ENCODE measurements around the gene ANKRD42. TPM values are rescaled to one million over a fixed set of nuclear protein-coding genes. Genes with fewer than 3 reads are reported as not detected.
"Not testable (repeated sequence)": the region's sequence is repeated elsewhere in the genome, so short reads cannot be mapped to it uniquely, and the experiment has no call there.

The ANKRD42 gene
- total RNA-seq, 4 donors from 2014 or later = 5.6 to 11.5 (median 8.9) TPM

DNA sequence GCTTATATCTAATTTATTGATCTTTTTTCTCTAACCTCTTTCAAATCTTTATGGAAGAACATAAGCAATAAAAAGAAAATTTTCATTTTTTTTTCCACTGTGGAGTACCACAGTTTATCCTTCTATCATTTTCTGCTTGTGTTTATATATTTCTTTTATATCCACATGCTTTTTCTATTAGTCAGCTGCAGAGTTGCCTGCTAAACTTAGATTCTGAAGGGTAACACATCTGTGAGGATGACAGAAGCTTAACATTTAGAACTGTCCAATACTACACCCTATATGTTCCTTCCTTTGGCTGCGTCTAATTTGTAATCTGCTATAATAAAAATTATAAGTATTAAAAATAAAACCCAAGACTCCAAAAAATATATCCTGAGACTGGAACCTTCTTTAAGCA, 71.8 kb downstream of the ANKRD42 start:
- Histone ChIP-seq H3K4me3 (no peak overlapping the region), H3K9me3 (no peaks in the 10 kb centered on the region), H3K27me3 (no peaks in the 10 kb centered on the region), H3K36me3 (peaks cover 0 to 24% (median 10%) of the 10 kb centered on the region in 4 donors), H3K4me1 (no peaks in the 10 kb centered on the region), H3K27ac (no peak overlapping the region)
- WGBS, 2 donors (ENCODE audit: low coverage in 1 of 2) = 94 to 100% methylated on average over 1 of the region's 1 CpG
- no peak for TF ChIP-seq CTCF (IDR thresholded peaks at IDR 0.05)
- TF ChIP-seq POLR2A (IDR thresholded peaks at IDR 0.05) = no peak
- no peak for TF ChIP-seq POLR2AphosphoS5 (IDR thresholded peaks at IDR 0.05)
- no peak for TF ChIP-seq EP300 (IDR thresholded peaks at IDR 0.05; ENCODE audit: low read depth)
- in situ Hi-C loops (cut with MboI; ENCODE audit: low pct_ligation_motif_present in 1 of 4, low pct_unique_long_range_greater_than_20kb in 1 of 4, low sequenced_read_pairs in 3 of 4) (no loop called here), intact Hi-C loops (cut with DNase I; ENCODE audit: low total_unique reads) (no loop called here)
- no peak for DNase-seq

DNA sequence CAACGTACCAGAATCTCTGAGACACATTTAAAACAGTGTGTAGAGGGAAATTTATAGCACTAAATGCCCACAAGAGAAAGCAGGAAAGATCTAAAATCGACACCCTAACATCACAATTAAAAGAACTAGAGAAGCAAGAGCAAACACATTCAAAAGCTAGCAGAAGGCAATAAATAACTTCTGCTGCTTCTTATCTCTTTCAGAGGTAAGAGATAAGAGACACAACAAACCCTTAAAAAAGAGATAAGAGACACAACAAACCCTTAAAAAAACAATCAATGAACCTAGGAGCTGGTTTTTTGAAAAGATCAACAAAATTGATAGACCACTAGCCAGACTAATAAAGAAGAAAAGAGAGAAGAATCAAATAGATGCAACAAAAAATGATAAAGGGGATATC, 75.6 kb downstream of the ANKRD42 start:
- intact Hi-C loops (cut with DNase I; ENCODE audit: low total_unique reads); H3K9me3 ChIP-seq; H3K4me3 ChIP-seq; DNase-seq; in situ Hi-C loops (cut with MboI; ENCODE audit: low pct_ligation_motif_present in 1 of 4, low pct_unique_long_range_greater_than_20kb in 1 of 4, low sequenced_read_pairs in 3 of 4); H3K27me3 ChIP-seq; H3K27ac ChIP-seq; H3K4me1 ChIP-seq: not testable (repeated sequence)
- H3K36me3 ChIP-seq = peaks cover 0 to 44% (median 16%) of the 10 kb centered on the region in 4 donors
- WGBS, 2 donors (ENCODE audit: low coverage in 1 of 2) = 56 to 58% methylated on average over 2 of the region's 2 CpGs

DNA sequence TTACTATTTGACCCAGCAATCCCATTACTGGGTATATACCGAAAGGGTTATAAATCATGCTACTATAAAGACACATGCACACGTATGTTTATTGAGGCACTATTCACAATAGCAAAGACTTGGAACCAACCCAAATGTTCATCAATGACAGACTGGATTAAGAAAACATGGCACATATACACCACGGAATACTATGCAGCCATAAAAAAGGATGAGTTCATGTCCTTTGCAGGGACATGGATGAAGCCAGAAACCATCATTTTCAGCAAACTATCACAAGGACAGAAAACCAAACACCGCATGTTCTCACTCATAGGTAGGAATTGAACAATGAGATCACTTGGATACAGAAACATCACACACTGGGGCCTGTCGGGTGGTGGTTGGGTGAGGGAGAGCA, 78.2 kb downstream of the ANKRD42 start:
- H3K36me3 ChIP-seq = peaks cover 0 to 40% (median 15%) of the 10 kb centered on the region in 4 donors
- H3K4me1 ChIP-seq; intact Hi-C loops (cut with DNase I; ENCODE audit: low total_unique reads); H3K27me3 ChIP-seq; H3K27ac ChIP-seq; H3K4me3 ChIP-seq; DNase-seq; H3K9me3 ChIP-seq; in situ Hi-C loops (cut with MboI; ENCODE audit: low pct_ligation_motif_present in 1 of 4, low pct_unique_long_range_greater_than_20kb in 1 of 4, low sequenced_read_pairs in 3 of 4): not testable (repeated sequence)
- 92 to 94% methylated on average over 4 to 5 of the region's 5 CpGs for WGBS, 2 donors (ENCODE audit: low coverage in 1 of 2)

GRCh38 chr11:83272627-83273026, 79.1 kb downstream of the ANKRD42 start:
- Histone ChIP-seq H3K9me3 (no peaks in the 10 kb centered on the region), H3K4me3 (no peak overlapping the region), H3K36me3 (peaks cover 0 to 47% (median 17%) of the 10 kb centered on the region in 4 donors), H3K27ac (no peak overlapping the region), H3K27me3 (no peaks in the 10 kb centered on the region), H3K4me1 (no peaks in the 10 kb centered on the region)
- no peak for DNase-seq
- intact Hi-C loops (cut with DNase I; ENCODE audit: low total_unique reads) (no loop called here), in situ Hi-C loops (cut with MboI; ENCODE audit: low pct_ligation_motif_present in 1 of 4, low pct_unique_long_range_greater_than_20kb in 1 of 4, low sequenced_read_pairs in 3 of 4) (no loop called here)
- TF ChIP-seq POLR2A (IDR thresholded peaks at IDR 0.05) (no peak), CTCF (IDR thresholded peaks at IDR 0.05) (no peak), POLR2AphosphoS5 (IDR thresholded peaks at IDR 0.05) (no peak), EP300 (IDR thresholded peaks at IDR 0.05; ENCODE audit: low read depth) (no peak)

- Histone ChIP-seq H3K4me1 (no peaks in the 10 kb centered on the region), H3K27ac (no peak overlapping the region), H3K36me3 (peaks cover 0 to 57% (median 22%) of the 10 kb centered on the region in 4 donors), H3K27me3 (no peaks in the 10 kb centered on the region), H3K4me3 (no peak overlapping the region), H3K9me3 (no peaks in the 10 kb centered on the region)
- TF ChIP-seq CTCF (IDR thresholded peaks at IDR 0.05) (no peak), POLR2A (IDR thresholded peaks at IDR 0.05) (no peak), EP300 (IDR thresholded peaks at IDR 0.05; ENCODE audit: low read depth) (no peak), POLR2AphosphoS5 (IDR thresholded peaks at IDR 0.05) (no peak)
- in situ Hi-C loops (cut with MboI; ENCODE audit: low pct_ligation_motif_present in 1 of 4, low pct_unique_long_range_greater_than_20kb in 1 of 4, low sequenced_read_pairs in 3 of 4) = loop anchor here in 1 of 4 donors (25.0 kb wide), 1 partner anchor 536 kb away; no protein-coding TSS in a partner anchor
- no peak for DNase-seq
- intact Hi-C loops (cut with DNase I; ENCODE audit: low total_unique reads) = no loop called here
- 89 to 92% methylated on average over 2 to 8 of the region's 8 CpGs for WGBS, 2 donors (ENCODE audit: low coverage in 1 of 2)
These were observed 82.6 kb downstream of the ANKRD42 start for GRCh38 chr11:83275888-83276641.

Data from transverse colon (tissue), 4 donors.